Activated naive CD4-positive, alpha-beta T cell (primary cell): ENCODE data around the gene SYTL2.
"Not testable (repeated sequence)": the region's sequence is repeated elsewhere in the genome, so short reads cannot be mapped to it uniquely, and the experiment has no call there.

Experiments
- DNase-seq, 4 experiments: peaks; one replicate each; lab custom pipeline; 2025; lab: John Stamatoyannopoulos, UW

Gene SYTL2

DNA sequence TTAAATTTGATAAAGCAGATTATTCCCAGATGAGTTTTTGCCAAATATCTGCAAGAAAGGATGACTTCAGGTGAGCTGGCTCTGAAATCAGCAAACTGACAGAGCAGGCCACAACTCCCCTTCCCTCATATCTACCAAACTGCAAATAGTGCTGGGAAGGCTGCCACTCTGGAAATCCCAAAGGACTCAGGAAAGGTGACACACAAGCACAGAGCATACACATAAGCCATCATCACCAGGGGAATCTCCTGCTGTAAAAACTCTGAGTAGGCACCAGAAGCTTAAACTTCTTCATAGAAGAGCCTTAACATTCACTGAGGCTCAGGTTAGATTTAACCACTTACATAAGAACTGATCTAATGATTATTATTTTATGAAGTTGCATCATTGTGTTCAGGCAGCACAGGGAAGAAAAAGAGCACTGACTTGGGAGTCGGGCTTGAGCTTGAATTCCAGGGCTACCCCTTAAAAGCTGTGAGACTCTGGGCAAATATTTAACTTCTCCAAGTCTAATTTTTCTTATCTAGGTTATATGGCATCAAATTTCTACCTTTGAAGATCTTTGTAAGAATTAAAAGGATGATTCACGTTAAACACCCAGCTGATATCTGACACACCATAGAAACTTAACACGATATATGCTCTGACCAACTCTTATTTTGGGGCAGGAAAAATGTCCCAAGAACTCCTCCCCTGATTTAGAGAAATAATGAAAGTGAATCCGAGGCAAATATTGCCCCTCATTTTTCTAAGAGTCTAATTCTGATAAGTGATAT, 15.0 kb downstream of the SYTL2 start:
- DNase-seq = no peak

DNA sequence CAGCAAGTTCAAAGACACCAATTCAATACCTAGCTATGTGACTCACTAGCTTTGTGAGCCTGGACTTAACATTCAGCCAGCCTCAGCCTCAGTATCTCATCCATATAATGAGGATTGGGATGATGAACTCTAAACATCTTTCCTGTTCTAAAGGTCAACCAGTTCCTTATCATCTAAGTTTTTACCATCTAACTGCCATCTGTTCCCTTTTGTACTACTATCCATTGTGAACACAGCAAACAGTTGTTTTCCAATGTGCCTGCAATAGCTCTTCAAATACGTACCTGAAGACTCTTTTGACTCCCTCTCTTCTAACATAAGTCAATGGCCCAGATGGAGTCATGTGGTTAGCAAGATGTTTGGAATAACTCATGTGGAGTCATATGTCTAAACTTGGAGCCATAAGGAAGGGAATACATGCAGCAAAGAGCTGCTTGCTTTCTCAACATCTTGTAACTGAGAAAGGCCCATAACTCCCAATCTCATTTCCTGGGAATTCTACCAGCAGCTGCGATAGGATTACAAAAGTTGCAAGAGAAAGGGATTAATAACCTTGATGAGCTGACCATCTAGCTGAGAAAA, 19.4 kb downstream of the SYTL2 start:
- DNase-seq = no peak

DNA sequence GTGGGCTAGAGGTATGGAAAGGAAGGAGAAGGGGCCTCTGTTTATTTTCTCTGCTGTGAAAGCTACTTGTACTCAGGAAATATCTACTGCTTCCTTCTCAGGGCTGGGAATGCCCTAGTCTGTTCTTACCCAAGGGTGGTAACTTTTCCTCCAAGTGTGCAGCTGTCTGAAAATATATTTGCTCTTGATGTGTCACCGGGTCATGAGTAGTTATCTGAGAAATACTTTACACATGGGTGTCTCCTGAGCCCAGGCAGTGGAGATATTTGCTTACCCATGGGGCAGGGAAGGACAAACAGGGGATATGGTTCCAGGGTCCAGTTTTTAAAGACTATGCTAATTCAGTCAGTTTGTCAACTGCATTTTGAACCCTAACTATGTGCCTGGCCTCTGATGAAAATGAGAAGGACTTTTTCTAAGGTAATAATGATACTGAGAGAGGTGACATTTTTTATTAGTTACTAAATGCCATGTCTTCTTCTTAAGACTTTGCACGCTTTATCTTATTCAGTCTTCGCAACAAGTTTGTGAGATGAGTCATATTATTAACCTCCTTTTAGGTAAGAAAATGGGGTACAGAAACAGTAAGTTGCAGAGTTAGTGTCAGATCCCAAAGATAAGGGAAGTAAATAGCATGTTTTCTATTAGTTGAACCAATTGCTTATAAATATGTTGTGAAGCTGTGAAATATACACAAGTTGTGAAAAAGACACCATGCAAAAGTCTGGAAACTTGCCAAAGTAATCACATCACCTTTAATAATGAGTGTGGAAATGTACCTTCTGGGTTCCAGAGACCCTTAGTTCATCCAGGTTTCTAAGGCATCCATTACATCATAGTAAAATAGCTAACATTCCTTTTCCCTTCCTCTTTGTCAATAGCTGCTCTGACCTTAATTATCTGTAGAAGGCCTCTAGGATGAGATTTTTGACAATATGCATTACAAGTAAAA, 22.9 kb downstream of the SYTL2 start:
- no peak for DNase-seq

DNA sequence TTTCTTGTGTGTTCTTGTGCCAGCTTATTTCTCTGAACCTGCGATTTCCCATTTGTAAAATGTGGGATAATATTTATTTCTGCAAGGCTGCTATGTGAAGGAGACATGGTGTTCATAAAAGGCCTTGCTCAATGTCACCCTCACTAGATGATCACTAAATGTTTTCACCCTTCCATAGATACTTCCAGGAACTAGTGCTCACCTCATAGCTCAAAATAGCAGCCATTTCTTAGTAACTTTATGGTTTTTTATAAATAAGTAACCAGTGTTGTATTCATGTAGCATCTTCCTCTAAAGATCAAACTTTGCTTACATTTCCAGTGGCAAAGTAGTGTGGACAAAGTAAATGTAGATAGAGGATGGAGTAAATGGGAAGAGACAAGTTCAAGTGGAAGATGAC, 23.8 kb downstream of the SYTL2 start:
- DNase-seq = no peak

DNA sequence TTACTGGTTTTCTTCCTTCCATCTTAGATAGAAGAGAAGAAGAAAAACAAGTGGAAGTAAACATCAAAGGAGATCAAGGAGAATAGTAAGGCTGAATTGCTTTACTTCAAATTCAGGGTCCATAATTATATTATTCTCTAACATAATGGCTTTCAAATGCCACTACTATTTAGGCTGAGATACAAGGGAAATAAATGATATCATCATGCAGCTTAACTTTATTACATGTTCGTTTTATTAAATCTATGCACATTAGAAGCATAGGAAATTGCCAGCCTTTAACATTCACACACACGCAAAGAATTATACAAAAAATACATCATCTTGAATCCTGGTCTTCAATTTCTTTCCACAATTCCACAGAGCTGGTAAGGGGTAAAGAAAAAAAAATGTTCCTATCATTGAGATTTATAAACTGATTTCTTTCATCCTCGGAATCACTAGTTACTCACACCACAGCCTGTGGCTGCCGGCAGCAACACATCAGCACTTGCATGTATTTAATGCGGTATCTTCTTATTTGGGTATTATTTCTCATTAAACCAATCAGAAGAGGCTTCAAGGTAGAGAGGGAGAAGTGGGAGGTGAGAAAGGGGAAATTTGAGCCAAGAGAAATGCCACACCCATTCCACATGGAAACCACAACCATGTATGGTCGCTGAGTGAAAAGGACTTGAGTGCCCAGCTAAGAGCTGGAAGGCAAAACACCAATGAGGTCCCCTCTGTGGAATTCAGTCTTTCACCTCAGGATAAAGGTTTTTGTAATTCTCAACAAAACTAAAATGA, 26.3 kb downstream of the SYTL2 start:
- no peak for DNase-seq

DNA sequence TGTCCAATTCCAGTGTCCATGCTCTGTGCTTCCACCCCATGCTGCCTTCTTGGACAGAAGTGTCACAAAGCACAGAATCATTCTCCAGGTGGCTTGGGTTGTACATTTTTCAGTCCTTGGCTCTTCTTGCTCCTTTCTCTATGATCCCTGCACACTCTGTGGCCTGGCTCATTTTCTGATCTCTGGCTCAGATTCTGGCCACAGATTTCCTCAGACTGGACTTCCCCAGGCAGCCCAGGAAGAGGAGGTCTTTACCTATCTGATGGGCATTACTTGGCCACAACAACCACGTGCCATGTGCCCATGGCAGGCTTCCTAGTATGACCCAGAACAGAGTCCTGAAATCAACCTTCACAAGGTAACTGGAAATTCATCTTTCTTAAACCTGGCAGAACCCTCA, 27.2 kb downstream of the SYTL2 start:
- DNase-seq = no peak

DNA sequence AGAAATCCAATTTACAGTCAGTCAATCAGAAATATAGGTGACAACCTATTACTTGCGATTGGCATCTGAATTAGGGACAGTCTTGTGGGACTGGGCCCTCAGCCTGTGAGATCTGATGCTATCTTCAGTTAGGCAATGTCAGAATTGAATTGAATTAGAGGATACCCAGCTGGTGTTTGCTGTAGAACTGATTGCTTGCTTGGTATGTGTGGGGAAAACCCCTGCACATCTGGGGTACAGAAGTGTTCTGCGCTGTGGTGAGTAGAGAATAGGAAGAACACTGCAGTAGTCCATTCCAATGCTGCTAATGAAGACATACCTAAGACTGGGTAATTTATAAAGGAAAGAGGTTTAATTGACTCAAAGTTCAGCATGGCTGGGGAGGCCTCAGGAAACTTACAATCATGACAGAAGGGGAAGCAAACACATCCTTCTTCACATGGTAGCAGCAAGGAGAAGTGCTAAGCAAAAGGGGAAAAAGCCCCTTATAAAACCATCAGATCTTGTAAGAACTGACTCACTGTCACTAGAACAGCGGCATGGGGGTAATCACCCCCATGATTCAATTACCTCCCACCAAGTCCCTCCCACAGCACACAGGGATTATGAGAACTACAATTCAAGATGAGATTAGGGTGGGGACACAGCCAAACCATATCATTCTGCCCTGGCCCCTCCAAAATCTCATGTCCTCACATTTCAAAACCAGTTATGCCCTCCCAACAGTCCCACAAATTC, 30.0 kb downstream of the SYTL2 start:
- not testable (repeated sequence) for DNase-seq

DNA sequence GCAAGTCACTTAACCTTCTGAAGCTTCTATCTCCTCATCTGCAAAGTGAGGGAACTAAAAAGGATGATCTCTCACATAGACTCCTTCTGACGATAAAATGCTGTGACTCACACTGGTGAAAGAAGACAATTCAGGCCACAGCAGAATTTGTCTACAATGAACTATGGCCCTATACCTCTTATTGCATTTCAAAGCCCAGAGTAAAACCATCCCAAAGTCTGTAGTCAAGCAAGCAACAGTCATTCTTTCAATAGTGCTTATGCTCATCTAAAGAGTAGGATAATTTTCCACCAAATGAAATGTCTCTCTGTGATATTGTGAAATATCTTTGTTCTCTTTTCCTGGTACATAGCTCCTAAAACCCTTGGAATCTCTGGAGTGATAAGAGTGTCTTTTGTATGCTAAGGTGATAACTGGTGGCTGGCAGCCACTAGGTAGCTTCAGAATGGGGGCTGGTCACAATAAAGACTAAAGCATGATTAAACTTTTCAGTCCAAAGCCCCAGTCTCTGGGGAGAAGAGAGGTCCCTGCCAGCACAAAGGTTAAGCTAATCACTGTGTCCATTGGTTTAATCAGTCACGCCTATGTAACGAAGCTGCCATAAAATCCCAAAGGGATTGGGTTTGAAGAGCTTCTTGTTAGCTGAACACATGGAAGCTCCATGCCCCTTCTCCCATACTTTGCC, 30.8 kb downstream of the SYTL2 start:
- DNase-seq = no peak

DNA sequence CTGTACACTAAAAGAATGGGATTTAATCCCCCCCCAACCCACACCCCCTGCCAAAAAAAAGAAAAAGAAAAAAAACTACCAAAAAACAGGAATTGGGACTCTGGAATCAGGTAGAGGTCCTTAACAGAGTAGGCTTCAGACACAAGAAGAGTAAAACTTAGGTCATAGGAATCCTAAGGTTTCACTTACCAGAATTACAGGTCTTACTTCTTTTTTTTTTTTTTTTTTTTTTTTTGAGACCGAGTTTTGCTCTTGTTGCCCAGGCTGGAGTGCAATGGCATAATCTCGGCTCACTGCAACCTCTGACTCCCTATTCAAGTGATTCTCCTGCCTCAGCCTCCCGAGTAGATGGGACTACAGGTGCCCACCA, 33.4 kb downstream of the SYTL2 start:
- not testable (repeated sequence) for DNase-seq

DNA sequence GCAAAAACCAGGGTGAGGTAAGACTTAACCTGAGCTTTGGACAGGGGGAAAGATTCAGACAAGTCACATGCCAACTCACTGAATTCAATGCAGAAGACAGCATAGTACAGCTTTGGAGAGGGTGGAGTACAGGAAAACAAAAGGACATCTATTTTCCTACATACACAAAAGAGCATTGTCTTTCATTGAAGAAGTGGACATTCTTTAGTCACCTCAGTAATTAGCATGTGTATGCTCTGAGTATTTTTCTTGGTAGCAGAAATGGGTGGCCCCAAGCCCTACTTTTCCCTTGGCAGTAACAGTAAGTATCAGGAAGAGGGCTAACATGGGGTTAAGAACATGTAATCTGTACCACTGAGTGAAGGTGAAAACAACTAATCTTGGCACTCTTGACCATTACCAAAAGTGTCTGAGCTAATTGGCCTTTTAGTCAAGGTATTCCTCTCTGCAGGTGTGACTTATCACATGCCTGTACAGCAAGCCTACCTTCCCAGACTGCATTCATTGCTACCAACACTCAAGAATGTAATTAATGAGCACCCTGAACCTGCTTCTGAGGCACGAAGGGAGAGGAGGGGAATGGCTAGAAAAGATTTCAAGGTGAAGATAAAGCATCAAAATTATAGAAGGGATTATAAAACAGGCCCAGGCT, 33.9 kb downstream of the SYTL2 start:
- DNase-seq = no peak

DNA sequence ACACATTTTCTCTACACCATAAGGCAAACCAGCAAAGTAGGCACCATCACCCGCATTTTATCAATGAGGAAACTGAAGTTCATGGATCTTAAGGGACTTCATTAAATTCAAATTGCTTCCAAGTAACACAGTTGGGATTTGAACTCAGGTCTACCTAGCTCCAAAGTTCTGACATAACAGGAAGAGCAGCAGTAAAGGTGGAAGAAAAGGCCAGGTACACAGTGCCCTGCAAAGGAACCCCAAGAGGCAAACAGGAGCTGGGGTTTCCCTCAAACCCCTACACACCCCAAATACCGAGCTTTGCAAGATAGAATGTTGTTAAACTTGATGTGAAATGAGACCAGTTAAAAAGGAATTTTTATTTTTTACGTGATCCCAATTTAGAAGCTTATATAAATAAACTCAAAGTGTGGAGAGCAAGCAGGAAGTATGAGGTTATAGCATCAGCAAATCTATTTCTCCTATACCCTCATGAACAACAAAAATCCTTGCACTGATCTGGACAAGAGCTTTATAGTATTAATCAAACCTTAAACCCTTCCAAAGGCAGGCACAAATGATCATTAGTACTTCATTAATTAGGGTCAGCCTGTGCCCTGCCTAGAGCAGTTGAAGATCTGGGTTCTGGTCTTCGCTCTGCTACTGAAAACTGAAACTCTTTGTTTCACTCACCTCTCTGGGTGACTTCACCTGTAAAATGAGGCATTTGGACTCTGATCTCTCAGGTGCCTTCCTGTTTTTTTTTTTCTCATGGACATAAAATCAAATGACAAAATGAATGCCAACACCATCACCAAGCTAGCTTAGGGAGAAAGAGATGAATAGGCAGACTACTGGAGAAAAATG, 36.5 kb downstream of the SYTL2 start:
- no peak for DNase-seq

DNA sequence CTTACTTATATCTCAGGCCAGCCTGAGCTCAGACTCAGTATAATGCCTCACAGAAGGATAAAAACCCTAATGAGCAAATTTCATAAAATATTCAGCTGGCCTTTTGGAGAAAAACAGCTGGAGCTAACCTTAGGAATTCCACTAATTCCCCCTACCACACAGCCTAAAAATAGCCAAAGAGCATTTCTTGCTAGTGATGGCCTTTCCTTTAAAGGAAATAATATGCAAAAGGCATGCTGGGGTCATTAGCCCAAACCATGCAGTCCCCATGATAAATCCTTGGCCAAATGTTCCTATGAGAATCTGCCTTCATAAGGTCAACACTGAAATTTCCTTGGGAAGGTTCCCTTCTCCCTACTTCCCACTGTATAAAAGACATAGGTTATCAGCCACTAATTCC, 38.2 kb downstream of the SYTL2 start:
- no peak for DNase-seq

DNA sequence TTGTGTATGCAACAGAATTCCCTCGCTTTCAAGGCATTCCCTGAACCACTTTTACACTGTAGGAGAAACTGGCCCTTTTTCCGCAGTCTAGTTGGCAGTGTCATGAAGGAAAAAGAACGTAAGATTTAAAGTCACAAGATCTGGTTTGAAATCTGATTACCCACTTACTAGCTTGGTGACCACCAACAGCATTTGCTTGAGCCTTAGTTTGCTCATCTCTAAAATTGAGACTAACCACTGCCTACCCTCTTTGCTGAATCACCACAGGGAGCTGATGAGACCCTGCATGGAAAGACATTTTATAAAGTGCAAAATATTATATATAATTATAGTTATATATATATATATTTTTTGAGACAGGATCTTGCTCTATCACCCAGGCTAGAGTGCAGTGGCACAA, 39.4 kb downstream of the SYTL2 start:
- no peak for DNase-seq

DNA sequence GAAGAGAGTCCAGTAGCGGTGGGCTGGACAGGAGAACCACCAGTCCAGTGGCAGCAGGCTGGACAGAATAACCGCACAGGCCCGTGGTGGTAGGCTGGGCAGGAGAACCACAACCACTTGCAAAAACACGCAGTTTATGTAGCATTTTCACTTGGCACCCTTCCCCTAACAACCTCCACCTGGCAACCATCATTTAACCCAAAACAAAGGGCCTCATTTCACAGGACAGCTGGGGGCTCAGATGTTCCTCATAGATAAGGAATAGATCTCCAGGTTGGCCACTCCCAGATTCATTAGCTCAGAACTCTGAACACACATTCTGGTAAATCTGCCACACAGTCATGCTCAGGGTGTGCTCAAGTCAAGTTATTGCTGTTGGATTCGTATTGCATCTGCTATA, 41.2 kb downstream of the SYTL2 start:
- no peak for DNase-seq

DNA sequence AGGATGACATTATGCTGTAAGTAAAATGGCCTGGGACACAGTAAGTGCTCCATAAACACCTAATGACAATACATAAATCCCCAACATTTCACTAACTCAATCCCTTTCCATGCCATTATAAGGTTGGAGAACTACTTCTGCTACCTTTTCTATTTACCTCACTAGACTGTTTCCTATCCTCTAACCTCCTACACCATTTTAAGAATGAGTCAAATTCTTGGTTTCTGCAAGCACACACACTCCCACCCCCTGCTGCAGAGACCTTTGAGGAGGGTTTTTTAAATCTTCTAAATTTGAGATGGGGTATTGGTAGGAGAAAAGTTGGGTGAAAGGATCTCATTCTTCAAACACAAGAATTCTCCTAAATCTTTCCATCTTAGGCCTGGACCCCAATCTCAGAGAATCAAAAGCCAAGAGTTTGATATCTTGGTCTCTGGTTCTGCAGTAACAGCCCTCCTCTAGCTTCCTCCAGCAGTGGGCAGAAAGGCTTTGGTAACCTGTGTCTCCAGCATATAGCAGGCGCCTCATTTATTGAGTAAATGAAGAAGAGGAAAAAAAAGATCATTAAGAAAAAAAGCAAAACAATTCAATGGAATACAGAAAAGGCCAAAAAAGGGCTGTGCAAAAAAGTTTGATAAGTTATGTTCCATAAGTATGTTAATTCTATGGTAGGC, 42.3 kb downstream of the SYTL2 start:
- no peak for DNase-seq

DNA sequence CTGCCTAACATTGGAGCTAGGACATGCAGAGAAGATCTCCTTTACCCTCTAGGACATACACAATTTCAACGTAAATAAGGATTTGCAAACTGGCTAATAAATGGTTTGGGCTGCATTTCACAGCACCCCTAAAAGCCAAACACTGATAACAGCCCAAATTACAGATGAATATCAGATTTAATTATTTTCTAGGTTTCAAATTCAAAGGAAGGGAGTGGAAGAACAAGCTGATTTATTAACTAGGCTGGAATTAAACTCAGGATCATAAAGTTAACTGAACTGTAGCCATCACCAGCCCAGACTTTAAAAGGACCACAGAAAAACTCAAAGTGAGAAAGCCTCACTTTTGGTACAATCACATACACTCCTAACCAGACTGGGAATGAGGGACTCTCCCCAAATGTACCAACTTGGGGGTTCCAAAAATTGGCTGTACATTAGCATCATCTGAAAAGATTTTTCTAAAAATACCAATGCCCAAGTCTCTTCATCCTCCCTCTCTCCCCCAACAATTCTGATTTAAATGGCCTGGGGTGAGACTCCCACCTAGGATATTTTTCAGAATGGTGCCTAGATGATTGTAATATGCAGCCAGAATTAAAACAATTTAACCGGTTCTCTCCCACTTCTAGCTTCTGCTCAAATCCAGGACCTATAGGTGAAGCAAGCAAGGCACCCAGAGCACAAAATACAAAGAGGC, 43.5 kb downstream of the SYTL2 start:
- no peak for DNase-seq

DNA sequence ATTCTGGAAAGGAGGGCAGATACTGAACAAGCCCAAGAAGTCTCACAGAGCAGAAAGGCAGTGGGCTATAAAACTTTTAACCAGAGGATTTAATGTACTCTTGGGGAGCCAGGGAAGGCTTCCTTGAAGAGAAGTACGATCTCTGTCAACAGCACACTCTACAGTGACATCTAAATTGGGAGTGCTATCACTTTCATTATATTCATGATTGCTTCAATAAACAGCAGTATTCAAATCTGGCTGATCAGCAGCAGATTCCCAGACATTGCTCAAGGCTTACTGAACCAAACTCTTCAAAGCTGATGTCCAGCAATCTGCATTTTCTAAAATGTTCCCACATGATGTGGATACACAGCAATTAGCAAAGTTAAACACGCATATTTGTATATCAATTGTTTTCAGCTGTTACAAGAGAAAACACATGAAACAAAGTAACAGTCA, 44.2 kb downstream of the SYTL2 start:
- DNase-seq = no peak

DNA sequence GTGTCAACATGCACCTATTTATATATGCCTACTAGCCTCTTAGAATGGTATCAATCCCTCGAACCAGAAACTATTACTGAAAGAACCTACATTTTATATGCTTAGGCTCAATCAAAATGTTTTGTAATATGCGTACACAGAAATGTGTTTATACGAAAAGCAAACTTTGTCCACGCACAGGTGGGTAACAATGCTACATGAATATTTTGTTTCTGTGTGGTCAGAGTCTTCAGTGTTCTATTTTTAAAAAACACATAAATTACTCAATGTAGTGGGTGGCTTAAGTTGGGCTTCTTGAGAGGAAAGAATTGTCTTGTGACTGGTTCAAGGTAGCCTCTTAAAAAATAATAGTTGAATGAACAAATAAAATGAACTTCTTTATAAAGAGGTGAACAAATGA, 46.1 kb downstream of the SYTL2 start:
- no peak for DNase-seq
